ENCODE measurements around the gene AOPEP.

The AOPEP gene

DNA sequence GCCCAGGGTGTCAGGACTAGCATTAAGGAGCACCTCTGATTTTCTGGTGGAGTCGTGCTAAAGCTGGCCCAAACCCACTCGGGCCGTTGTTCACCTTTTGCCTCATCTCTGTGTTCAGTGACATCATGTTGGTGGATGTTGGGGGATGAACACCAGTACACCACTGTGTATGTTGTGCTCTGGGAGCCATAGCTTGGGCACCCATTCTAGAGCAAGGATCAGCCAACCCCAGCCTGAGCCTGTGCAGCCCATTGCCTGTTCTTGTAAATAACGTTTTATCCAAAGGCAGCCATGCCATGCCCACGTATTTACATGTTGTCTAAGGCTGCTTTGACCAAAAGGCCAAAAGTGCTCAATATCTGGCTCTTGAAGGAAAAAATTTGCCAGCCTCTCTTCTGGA, 345.4 kb downstream of the AOPEP start:
- Histone ChIP-seq H3K27me3 (replicated peaks) (no peaks in the 10 kb centered on the region), H3K27ac (no peak overlapping the region), H3K36me3 (replicated peaks) (peaks cover 17% of the 10 kb centered on the region), H3K4me3 (ENCODE audit: low read depth, low read length) (no peak overlapping the region)
- DNase-seq = no peak
- TF ChIP-seq, protein P1, sequence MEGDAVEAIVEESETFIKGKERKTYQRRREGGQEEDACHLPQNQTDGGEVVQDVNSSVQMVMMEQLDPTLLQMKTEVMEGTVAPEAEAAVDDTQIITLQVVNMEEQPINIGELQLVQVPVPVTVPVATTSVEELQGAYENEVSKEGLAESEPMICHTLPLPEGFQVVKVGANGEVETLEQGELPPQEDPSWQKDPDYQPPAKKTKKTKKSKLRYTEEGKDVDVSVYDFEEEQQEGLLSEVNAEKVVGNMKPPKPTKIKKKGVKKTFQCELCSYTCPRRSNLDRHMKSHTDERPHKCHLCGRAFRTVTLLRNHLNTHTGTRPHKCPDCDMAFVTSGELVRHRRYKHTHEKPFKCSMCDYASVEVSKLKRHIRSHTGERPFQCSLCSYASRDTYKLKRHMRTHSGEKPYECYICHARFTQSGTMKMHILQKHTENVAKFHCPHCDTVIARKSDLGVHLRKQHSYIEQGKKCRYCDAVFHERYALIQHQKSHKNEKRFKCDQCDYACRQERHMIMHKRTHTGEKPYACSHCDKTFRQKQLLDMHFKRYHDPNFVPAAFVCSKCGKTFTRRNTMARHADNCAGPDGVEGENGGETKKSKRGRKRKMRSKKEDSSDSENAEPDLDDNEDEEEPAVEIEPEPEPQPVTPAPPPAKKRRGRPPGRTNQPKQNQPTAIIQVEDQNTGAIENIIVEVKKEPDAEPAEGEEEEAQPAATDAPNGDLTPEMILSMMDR (IDR thresholded peaks at IDR 0.05; ENCODE audit: low read depth, low read length, missing control alignments) = no peak
- in situ Hi-C loops (cut with HindIII; ENCODE audit: low pct_ligation_motif_present, low sequenced_read_pairs) = no loop called here

DNA sequence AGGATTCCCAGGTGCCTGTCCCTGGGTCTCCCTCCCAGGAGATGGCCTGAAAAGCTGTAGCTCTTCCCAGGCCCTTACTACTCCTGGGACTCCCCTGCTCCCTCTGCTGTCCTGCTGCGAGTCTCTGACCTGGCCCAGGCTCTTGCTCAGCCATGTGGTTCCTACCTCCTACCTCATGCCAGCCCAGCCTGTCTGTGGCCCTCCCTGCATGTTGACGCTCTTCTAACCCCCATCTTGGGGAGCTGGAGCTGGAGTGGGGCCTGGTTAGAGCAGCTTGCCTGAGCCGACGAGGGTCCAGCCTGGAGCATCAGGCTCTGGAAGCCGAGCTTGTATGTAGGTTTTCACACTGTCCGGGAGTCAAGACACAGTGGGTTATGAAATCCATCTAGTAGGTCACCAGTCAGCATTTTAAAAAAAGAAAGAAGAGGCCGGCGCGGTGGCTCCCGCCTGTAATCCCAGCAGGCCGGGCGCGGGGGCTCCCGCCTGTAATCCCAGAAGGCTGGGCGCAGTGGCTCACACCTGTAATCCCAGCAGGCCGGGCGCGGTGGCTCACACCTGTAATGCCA, 346.6 kb downstream of the AOPEP start:
- in situ Hi-C loops (cut with HindIII; ENCODE audit: low pct_ligation_motif_present, low sequenced_read_pairs) = no loop called here
- Histone ChIP-seq H3K4me3 (ENCODE audit: low read depth, low read length) (no peak overlapping the region), H3K36me3 (replicated peaks) (peaks cover 17% of the 10 kb centered on the region), H3K27me3 (replicated peaks) (no peaks in the 10 kb centered on the region), H3K27ac (no peak overlapping the region)
- TF ChIP-seq, protein P1 (IDR thresholded peaks at IDR 0.05; ENCODE audit: low read depth, low read length, missing control alignments) = peak; percentile 64
- no peak for DNase-seq

DNA sequence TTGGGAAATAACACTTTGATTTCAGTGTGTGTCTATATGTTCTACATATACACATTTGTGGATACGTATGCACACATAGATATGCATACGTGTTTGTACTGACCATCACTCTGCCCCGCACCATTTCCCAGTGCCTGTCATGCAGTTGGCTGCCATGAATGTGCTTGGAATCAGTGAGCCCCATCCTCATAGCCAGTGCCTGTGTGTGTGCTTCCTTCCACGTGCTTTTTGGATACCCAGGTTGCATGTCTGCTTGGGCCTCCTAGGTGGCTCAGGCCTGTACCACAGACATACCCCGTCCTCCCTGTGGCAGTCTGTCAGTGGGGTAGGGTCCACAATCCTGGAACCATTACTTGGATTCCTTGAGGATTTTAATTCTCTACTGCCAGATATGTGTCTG, 347.4 kb downstream of the AOPEP start:
- no peak overlapping the region for H3K27ac ChIP-seq
- peaks cover 21% of the 10 kb centered on the region for H3K36me3 ChIP-seq (replicated peaks)
- H3K4me3 ChIP-seq (ENCODE audit: low read depth, low read length) = no peak overlapping the region
- no peak for DNase-seq
- in situ Hi-C loops (cut with HindIII; ENCODE audit: low pct_ligation_motif_present, low sequenced_read_pairs) = no loop called here
- H3K27me3 ChIP-seq (replicated peaks) = no peaks in the 10 kb centered on the region
- TF ChIP-seq, protein P1 (IDR thresholded peaks at IDR 0.05; ENCODE audit: low read depth, low read length, missing control alignments) = no peak

DNA sequence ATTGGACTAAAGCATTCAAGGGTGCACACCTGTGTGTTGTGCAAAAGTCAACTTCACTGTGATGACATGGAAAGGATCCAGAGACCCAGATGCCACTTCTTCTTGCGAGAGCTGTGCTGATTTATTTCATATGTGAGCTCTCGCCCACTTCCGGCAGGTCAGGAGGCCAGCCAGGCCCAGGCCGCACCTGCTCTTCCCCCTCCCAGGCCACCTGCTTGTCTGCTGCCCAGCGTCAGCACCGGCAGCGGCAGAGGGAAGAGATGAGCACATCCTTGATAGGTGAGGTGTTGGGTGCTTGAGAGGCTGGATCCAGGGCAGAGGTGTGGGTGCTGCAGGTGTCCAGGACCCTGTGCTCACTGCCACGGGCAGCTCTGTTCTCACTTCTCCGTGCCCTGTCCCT, 348.1 kb downstream of the AOPEP start:
- TF ChIP-seq, protein P1 (IDR thresholded peaks at IDR 0.05; ENCODE audit: low read depth, low read length, missing control alignments) = no peak
- Histone ChIP-seq H3K4me3 (ENCODE audit: low read depth, low read length) (no peak overlapping the region), H3K27me3 (replicated peaks) (no peaks in the 10 kb centered on the region), H3K36me3 (replicated peaks) (peaks cover 20% of the 10 kb centered on the region), H3K27ac (no peak overlapping the region)
- in situ Hi-C loops (cut with HindIII; ENCODE audit: low pct_ligation_motif_present, low sequenced_read_pairs) = no loop called here
- DNase-seq = no peak

DNA sequence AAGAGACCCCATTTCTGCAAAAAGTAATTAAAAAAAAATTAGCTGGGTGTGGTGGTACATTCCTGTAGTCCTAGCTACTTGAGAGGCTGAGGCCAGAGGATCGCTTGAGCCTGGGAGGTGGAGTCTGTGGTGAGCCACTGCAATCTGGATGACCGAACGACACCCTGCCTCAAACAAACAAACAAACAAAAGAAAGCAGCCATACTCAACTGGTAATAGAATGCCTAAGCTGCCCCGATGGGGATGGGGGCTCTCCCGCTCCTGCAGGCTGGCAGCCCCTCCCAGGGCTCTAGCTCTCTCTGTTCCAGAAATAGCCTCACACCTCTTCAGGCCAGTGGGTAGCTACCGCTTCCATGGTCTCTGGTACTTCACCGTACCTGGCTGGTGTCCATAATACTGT, 349.2 kb downstream of the AOPEP start:
- Histone ChIP-seq H3K27me3 (replicated peaks) (no peaks in the 10 kb centered on the region), H3K4me3 (ENCODE audit: low read depth, low read length) (no peak overlapping the region), H3K27ac (no peak overlapping the region), H3K36me3 (replicated peaks) (peaks cover 20% of the 10 kb centered on the region)
- no peak for DNase-seq
- in situ Hi-C loops (cut with HindIII; ENCODE audit: low pct_ligation_motif_present, low sequenced_read_pairs) = no loop called here
- TF ChIP-seq, protein P1 (IDR thresholded peaks at IDR 0.05; ENCODE audit: low read depth, low read length, missing control alignments) = no peak

DNA sequence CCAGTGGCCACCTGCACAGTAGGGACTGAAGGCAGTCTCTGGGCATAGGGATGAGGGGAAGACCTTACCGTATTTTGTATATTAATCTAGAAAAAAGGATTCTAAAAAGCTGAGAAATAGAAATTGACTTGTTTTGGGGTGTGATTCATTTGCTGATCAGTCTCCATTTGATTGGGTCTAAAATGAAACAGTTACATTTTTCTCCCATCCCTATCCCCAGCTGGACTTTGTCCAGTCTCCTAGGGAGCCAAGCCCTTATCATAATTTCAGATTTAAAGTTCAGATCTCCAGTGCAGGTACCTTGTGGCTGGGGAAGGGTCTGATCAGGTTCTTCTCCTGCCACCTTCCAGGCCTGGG, 350.2 kb downstream of the AOPEP start:
- H3K27ac ChIP-seq = no peak overlapping the region
- in situ Hi-C loops (cut with HindIII; ENCODE audit: low pct_ligation_motif_present, low sequenced_read_pairs) = no loop called here
- TF ChIP-seq, protein P1 (IDR thresholded peaks at IDR 0.05; ENCODE audit: low read depth, low read length, missing control alignments) = no peak
- no peak for DNase-seq
- H3K27me3 ChIP-seq (replicated peaks) = no peaks in the 10 kb centered on the region
- no peak overlapping the region for H3K4me3 ChIP-seq (ENCODE audit: low read depth, low read length)
- H3K36me3 ChIP-seq (replicated peaks) = peaks cover 22% of the 10 kb centered on the region

Measured in brain microvascular endothelial cell (primary cell).